ENCODE results near the gene ACP7. TPM values are rescaled to one million over a fixed set of nuclear protein-coding genes. Genes with fewer than 3 reads are reported as not detected.

Gene ACP7
- total RNA-seq, 1 donor, result not detected

DNA sequence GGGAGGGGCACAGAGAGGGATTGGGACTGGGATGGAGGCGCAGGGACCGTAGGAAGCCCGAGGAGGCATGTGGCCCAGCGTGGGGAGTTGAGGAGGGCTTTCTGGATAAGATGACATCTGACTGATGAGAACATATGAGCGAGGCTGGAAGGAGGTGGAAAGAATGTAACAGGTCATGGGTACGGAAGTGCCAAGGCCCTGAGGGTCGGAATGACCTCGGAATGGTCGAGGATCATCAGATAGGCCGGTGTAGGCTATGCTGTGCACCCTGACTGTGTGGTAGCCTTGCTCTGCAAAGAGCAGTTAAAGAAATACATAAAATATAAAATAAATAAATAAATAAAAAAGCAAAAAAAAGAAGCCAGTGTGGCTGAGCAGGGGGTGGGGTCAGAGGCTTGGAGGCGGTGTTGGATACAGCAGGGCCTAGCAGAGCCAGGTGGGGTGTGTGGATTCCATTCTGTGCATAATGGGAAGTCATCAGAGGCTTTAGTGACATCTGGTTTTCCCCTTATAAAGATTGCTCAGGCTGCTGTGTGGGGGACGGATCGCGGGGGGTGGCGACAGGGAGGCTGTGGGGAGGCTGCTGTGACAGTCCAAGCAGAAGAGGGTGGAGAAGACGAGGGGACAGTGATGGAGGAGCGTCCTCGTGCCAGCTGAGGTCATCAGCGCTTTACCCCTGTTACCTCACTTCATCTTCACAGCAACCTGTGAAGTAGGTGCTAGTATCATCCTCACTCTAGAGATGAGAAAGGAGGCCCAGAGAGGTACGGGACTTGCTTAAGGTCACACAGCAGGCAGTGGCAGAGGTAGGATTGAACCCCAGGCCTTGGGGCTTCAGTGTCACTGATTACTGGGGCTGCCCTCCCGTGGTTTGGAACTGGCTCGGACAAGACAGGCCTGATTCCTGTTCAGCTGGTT, 46.4 kb downstream of the ACP7 start:
- Histone ChIP-seq H3K9me3 (ENCODE audit: low read depth, low read length) (no peaks in the 10 kb centered on the region), H4K20me1 (ENCODE audit: insufficient read depth, low read length) (peaks cover 63% of the 10 kb centered on the region), H3K4me3 (ENCODE audit: insufficient read depth, low read length) (no peak overlapping the region), H3K4me2 (ENCODE audit: insufficient read depth, low read length) (no peak overlapping the region), H3K4me1 (ENCODE audit: insufficient read depth, low read length) (peaks cover 21% of the 10 kb centered on the region), H3K27ac (ENCODE audit: low read depth, low read length) (no peak overlapping the region), H2AFZ (ENCODE audit: low read length) (no peak overlapping the region), H3K79me2 (ENCODE audit: insufficient read depth, low read length) (peaks cover 99% of the 10 kb centered on the region), H3K36me3 (ENCODE audit: insufficient read depth, low read length) (no peaks in the 10 kb centered on the region), H3K27me3 (ENCODE audit: insufficient read depth, low read length) (no peaks in the 10 kb centered on the region)
- TF ChIP-seq, protein P1, sequence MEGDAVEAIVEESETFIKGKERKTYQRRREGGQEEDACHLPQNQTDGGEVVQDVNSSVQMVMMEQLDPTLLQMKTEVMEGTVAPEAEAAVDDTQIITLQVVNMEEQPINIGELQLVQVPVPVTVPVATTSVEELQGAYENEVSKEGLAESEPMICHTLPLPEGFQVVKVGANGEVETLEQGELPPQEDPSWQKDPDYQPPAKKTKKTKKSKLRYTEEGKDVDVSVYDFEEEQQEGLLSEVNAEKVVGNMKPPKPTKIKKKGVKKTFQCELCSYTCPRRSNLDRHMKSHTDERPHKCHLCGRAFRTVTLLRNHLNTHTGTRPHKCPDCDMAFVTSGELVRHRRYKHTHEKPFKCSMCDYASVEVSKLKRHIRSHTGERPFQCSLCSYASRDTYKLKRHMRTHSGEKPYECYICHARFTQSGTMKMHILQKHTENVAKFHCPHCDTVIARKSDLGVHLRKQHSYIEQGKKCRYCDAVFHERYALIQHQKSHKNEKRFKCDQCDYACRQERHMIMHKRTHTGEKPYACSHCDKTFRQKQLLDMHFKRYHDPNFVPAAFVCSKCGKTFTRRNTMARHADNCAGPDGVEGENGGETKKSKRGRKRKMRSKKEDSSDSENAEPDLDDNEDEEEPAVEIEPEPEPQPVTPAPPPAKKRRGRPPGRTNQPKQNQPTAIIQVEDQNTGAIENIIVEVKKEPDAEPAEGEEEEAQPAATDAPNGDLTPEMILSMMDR (IDR thresholded peaks at IDR 0.05; ENCODE audit: extremely low read depth, low read depth, low read length), result no peak
- no peak for DNase-seq (ENCODE audit: insufficient read length, low spot score, missing footprints)

- Histone ChIP-seq H3K4me1 (ENCODE audit: insufficient read depth, low read length) (peaks cover 21% of the 10 kb centered on the region), H3K4me3 (ENCODE audit: insufficient read depth, low read length) (no peak overlapping the region), H3K27ac (ENCODE audit: low read depth, low read length) (no peak overlapping the region), H3K27me3 (ENCODE audit: insufficient read depth, low read length) (no peaks in the 10 kb centered on the region), H2AFZ (ENCODE audit: low read length) (no peak overlapping the region), H3K36me3 (ENCODE audit: insufficient read depth, low read length) (no peaks in the 10 kb centered on the region), H3K9me3 (ENCODE audit: low read depth, low read length) (no peaks in the 10 kb centered on the region), H3K4me2 (ENCODE audit: insufficient read depth, low read length) (no peak overlapping the region), H4K20me1 (ENCODE audit: insufficient read depth, low read length) (peaks cover 69% of the 10 kb centered on the region), H3K79me2 (ENCODE audit: insufficient read depth, low read length) (peaks cover 99% of the 10 kb centered on the region)
- no peak for DNase-seq (ENCODE audit: insufficient read length, low spot score, missing footprints)
- TF ChIP-seq, protein P1 (IDR thresholded peaks at IDR 0.05; ENCODE audit: extremely low read depth, low read depth, low read length), result no peak
Measured at GRCh38 chr19:39131255-39131755, 47.1 kb downstream of the ACP7 start.

GRCh38 chr19:39132344-39132969, 48.3 kb downstream of the ACP7 start:
- Histone ChIP-seq H3K4me2 (ENCODE audit: insufficient read depth, low read length) (no peak overlapping the region), H3K79me2 (ENCODE audit: insufficient read depth, low read length) (peaks cover 99% of the 10 kb centered on the region), H3K4me3 (ENCODE audit: insufficient read depth, low read length) (no peak overlapping the region), H2AFZ (ENCODE audit: low read length) (no peak overlapping the region), H3K4me1 (ENCODE audit: insufficient read depth, low read length) (peaks cover 11% of the 10 kb centered on the region), H3K27ac (ENCODE audit: low read depth, low read length) (no peak overlapping the region), H4K20me1 (ENCODE audit: insufficient read depth, low read length) (peaks cover 71% of the 10 kb centered on the region), H3K9me3 (ENCODE audit: low read depth, low read length) (no peaks in the 10 kb centered on the region), H3K36me3 (ENCODE audit: insufficient read depth, low read length) (no peaks in the 10 kb centered on the region), H3K27me3 (ENCODE audit: insufficient read depth, low read length) (no peaks in the 10 kb centered on the region)
- TF ChIP-seq, protein P1 (IDR thresholded peaks at IDR 0.05; ENCODE audit: extremely low read depth, low read depth, low read length), result no peak
- peak; percentile 73 for DNase-seq (ENCODE audit: insufficient read length, low spot score, missing footprints)
